ENCODE data around the gene ALG2.
"Not testable (repeated sequence)": the region's sequence is repeated elsewhere in the genome, so short reads cannot be mapped to it uniquely, and the experiment has no call there.

Gene ALG2

DNA sequence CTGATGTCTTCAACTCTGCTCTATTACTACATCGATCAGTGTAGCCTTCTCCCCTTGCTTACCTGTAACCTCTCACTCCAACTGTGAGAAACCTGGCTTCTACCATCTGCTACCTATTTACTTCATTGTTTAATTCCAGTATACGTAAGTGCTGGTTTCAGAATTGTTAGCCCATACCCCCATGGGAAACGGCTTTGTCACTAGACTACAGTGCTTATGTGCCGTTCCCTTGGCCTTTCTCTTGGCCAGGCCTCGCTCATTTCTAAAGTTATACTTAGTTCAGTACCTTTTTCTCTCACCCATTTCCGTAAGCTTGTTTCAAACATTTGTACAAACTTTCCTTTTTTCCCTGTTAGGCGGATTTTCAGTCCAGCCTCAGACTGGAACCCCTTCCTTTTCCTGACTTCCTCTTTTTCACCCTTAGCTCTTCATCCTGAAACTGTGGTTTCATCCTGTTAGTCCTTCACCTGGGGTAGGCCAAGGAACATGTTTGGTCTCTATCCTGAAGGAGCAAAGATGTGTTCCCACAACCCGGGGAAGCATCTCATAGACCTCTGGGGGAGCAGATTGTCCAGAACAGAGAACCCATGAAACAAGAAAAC lies 21.7 kb downstream of the ALG2 start:
- H3K4me3 ChIP-seq (ENCODE audit: low read length), result no peak overlapping the region
- DNase-seq (ENCODE audit: low read depth, low spot score), result no peak

DNA sequence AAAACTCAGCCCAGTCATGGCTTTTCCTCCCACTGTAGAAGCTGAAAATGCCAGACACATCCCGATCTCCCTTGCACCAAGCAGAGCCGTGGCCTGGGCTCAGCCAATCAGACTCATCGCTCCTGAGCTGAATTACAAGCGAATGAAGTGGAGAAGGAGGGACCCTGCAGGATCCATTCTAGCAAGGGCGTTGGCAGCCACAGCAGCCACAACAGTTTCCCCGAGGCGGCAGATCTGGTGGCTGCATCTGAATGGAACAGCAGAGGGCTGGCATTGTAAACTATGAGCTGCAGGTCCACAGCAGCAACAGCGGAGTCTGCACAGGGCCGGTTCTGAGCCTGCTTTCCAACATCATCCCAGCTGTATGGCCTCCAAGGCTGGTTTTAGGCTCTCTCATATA lies 23.8 kb downstream of the ALG2 start:
- H3K4me3 ChIP-seq (ENCODE audit: low read length), result no peak overlapping the region
- no peak for DNase-seq (ENCODE audit: low read depth, low spot score)

DNA sequence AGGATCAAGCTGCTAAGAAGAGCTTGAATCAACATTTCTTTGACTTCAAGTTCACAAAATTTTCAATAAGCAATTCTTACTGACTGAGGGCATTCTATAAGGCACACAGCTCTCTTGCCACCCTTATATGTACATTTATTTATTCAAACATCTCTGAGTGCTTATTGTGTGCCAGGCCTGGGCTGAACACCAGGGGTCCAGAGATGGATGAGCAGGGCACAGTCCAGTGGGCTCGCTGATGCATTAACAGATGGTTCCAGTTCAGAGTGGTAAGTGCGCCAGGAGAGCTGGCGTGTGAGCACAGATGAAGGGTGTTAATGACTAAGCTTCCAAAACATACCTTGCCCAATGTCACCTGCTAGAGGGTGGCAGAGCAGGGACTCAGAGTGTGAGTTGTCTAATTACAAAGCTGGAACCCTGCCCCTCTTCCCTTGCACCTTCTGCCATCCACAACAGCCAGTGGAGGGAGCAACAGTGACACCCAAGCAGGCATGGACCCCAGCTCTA lies 24.6 kb downstream of the ALG2 start:
- no peak overlapping the region for H3K4me3 ChIP-seq (ENCODE audit: low read length)
- no peak for DNase-seq (ENCODE audit: low read depth, low spot score)

DNA sequence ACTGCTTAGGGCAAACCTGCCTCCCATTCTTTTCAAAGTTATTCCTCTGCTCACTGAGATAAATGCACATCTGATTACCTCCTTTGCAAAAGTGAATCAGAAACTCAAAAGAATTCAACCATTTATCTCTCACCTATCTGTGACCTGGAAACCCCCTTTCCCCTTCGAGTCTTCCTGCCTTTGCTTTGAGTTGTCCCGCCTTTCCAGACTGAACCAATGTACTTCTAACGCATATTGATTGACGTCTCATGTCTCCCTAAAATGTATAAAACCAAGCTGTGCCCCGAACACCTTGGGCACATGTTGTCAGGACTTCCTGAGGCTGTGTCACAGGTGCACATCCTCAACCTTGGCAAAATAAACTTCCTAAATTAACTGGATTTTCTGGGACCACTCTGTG lies 25.3 kb downstream of the ALG2 start:
- not testable (repeated sequence) for H3K4me3 ChIP-seq (ENCODE audit: low read length); DNase-seq (ENCODE audit: low read depth, low spot score)

DNA sequence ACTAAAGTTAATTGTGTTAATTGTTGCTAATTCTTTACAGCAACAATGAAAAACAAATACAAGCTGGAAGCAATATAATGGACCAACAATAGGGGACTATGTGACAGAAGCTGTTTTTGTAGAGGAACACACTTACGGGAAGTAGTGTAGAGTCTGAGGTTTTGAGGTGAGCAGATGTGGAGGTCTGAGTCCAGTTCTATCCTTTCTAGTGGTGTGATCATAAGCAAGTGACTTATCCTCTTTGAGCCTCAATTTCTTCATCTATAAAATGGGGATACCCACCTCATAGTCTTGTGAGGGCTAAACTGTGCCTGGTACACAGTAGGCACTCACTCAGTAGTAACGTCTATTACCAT lies 28.3 kb downstream of the ALG2 start:
- peak; percentile 53 for DNase-seq (ENCODE audit: low read depth, low spot score)
- no peak overlapping the region for H3K4me3 ChIP-seq (ENCODE audit: low read length)

DNA sequence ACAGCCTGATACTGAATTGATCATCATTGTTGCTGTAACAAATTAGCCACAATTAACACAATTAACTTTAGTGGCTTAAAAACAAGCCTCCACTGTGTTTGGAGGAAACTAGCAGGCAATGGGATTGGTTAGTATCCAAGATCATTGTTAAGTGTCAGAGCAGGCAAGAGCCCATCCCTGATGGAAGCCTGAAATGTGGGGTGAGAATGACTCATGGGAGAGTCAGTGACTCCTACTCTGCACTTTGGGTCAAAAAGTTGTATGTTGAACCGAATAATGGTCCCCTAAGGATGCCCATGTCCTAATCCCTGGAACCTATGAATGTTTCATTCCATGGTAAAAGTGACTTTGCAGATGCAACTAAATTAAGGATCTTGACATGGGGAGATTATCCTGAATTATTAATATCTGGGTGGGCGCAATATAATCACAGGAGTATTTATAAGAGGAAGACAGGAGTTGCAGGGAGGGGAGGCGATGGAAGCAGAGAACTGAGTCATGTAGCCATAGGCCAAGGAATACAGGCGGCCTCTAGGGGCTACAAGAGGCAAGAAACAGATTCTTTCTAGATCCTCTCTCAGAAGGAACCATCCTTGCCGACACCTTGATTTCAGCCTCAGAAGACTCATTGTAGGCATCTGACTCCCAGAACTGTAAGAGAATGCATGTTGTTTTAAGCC lies 28.8 kb downstream of the ALG2 start:
- H3K4me3 ChIP-seq (ENCODE audit: low read length), result no peak overlapping the region
- DNase-seq (ENCODE audit: low read depth, low spot score), result no peak

DNA sequence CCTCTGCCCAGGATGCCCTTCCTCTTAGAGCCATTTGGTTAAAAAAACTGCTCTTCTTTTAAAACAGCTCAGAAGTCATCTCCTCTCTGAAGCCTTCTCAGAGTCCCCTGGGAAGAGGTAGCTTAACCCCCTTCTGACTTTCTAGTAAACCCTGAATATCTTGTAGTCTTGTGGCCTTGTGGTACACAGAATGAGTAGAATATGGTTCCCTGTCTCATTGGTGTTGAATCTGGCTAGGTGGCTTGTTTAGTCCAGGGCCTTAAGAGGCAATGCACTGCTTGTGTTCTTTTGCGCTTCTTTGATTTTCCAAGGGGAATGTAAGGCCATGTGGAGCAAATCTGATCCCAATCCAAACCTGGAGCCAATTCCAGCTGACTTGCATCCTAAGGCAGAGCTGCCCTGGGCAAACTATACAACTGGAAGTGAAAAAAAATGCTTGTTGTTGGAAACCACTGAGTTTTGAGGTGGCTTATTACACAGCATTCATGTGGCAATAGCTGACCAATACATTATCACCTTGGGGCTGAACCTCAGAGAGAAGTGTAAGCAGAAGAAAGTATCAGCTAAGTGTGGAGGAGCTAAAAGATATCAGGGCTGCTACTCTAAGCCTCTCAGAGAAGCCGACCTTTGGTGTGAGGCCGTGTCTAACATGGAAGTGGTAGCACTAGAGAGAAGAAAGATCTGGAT lies 31.0 kb downstream of the ALG2 start:
- no peak for DNase-seq (ENCODE audit: low read depth, low spot score)
- H3K4me3 ChIP-seq (ENCODE audit: low read length), result no peak overlapping the region

DNA sequence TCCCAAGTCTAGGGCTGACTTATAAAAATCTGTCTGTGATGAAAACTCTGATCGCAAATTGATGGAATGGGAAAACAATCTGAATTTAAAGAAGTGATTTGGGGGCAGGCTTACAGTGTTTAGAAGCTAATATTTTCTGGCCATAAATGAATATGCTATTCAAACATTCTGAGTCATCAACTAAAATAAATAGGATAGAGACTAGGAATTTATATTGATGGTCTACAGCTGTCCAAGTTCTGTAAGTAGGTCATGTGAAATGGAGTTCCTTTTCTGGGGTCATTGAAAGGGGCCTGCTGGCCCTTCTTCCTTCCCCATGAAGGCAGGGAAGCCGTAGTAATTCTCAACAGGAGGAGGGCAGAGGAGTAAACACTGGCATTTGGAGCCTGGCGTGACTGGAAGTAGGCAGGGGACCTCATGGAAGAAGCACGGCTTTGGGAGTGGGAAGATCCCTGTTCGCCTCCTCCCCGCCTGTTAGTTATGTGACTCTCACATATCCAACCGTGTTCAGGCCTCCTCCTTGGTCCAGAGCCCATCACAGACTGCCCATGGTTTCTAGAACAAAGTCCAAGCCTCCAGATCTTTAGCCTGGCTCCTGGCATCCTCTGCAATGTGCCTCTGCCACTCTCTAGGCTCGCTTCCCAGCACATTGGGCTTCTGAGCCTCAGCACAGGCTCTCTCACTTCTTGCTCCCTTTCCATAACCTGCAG lies 31.7 kb downstream of the ALG2 start:
- no peak overlapping the region for H3K4me3 ChIP-seq (ENCODE audit: low read length)
- DNase-seq (ENCODE audit: low read depth, low spot score), result no peak

DNA sequence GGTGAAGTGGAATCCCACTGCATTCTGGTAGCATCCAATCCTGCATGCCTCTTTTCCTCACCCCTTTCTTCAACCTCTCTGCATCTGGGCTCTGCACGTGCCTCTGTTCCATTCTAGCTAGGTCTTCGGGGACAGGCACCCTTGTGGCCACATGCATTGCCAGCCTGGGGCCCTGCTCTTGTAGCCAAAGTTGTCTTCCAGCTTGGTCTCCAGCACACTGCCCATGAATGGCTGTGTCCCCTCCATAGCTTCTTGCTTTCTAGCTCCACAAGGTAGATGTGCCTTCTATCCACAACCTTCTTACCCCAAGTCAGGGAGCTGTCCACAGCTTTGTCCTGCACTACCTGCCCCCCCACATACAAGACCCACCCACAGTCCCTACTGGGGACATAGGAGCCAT lies 32.6 kb downstream of the ALG2 start:
- DNase-seq (ENCODE audit: low read depth, low spot score), result no peak
- no peak overlapping the region for H3K4me3 ChIP-seq (ENCODE audit: low read length)

DNA sequence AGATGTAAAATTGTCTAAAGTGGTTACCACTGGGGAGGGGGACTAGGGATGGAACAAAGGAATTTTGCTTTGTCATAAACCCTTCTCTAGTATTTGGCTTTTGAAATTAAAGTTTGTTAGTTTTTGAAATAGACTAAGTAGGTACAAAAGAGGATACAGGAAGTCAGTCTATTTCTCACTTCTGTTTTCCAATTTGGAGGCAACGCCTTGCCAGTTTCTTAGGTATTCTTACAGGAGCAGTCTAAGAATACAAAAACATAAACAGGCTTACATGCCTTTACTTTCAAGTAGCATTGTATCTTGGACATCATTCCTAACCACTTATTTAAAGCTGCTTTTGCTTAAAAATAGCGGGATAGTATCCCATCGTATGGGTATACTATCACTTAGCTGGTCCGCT lies 34.4 kb downstream of the ALG2 start:
- no peak overlapping the region for H3K4me3 ChIP-seq (ENCODE audit: low read length)
- DNase-seq (ENCODE audit: low read depth, low spot score), result no peak

DNA sequence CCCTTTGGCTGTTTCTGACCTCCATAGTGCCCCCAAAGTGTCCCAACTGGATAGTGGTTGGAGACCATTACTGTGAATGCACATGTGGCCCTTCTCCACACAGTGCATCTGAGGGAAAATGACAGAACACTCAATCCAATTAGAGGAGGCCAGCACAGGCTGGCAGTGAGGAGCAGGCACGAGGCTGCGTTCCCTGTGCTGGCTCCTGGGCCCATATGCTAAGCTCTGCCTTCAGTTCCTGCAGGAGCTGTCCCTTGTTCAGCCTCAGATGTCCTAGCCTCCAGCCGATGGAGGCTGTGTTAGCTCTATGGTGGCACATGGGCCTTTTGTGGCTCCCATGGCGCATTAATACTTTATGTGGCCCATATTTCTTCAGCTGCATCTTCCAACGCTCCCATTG lies 35.8 kb downstream of the ALG2 start:
- no peak for DNase-seq (ENCODE audit: low read depth, low spot score)
- no peak overlapping the region for H3K4me3 ChIP-seq (ENCODE audit: low read length)

DNA sequence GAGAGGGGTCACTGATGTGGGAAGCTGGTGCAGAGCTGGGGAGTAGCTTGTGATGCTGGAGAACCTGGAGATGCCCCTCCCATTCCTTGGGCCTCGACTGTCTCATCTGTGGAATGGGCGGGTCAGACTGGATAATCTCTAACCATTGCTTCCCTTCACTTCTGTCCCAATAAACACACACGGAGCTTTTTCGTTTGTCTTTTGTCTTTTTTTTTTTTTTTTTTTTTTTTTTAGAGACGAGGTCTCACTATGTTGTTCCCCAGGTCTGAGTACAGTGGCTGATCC lies 36.5 kb downstream of the ALG2 start:
- H3K4me3 ChIP-seq (ENCODE audit: low read length), result no peak overlapping the region
- no peak for DNase-seq (ENCODE audit: low read depth, low spot score)

DNA sequence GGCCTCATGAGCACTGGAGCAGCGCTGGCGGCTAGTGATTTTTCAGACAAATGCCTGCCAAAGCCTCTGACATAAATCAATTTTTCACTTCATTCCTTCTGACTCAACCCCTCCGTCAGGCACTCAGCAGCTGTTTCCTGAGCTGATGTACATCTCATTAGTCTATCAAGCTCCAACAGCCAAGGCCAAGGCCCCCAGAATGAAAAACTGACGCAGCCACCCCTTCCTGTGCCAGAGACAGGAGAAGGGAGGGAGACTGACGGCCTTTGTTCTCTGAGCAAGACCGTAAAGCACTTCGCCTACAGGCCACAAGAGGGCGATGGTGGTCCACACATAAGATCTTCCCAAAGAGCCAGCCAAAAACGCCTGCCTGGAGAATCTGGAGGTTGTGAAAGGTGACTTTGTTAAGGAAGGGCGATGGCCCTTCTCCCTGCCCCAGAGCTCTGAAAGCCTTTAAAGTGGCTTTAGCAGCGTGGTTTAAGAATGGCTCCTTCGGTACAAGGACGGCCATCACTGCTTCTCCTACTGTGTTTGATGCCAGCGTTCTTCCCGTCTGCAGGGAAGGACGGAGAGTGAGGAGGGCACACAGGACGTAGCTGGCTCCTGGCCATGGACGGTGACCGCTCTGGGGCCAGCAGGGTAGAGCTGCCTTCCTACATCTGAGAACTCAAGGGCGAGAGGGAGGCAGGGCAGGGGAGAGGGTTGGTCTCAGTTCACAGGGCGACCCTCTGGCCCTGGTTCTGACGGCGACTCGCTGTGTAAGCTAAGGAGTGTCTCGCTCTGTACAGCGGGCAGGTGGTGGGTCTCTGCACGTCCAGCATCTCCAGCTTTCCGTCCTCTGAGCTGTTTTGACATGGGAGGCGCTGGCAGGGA lies 37.0 kb downstream of the ALG2 start:
- H3K4me3 ChIP-seq (ENCODE audit: low read length), result no peak overlapping the region
- DNase-seq (ENCODE audit: low read depth, low spot score), result peak; percentile 87

DNA sequence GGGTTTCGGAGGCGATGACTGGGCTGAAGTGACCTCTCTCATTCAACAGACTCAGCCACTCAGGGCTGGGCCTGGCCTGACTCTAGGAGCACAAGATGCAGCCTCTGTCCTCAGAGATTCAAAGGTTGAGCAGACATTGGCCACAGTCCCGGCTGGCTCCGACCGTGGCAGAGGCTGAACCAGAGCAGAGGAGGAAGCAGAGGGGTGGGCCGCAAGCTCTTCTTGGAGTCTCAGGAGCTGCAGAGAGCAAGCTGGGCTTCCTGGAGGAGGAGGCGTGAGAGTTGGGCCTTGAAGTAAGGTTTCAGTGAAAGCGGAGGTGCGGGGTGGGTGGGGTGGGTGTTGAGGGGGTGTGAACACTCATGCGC lies 37.6 kb downstream of the ALG2 start:
- no peak overlapping the region for H3K4me3 ChIP-seq (ENCODE audit: low read length)

DNA sequence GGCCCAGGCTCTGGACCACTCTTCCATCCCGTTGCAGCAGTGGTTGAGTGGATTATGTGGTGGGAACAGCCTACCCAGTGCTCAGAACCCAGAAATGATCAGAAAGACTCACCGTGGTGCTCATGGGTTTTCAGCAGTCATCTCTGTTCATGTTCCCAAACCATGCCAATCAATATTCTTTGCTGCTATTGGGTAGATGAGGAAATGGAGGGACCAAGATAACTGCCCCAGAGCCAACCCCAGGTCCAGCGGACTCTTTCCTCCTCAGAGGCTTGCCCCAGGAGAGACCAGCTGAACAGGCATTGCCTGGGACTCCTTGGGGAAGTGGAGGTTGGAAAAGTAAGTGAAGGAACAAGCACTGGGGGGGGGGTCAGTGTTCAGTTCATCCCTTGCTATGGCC lies 38.1 kb downstream of the ALG2 start:
- no peak for DNase-seq (ENCODE audit: low read depth, low spot score)
- no peak overlapping the region for H3K4me3 ChIP-seq (ENCODE audit: low read length)

More for the DNA sequence above, 37.6 kb downstream of the ALG2 start:
- no peak for DNase-seq (ENCODE audit: low read depth, low spot score)

DNA sequence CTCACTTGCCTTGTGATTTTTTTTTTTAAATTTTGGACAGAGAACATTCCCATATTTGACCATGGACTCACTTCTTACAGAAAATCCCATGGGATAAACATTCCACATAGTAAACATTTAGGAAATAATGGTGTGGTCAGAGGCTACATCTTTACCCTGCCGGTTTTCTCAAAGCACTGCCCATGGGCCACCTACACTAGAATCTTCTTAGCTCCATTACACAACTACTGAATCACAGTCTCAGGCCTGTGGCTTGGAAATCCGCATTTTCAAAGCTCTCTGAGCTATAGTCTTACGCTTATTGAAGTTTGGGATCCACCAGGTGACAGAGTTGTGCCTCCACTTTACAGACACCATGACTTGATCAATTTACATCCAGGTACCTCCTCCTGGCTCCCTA lies 39.4 kb downstream of the ALG2 start:
- no peak overlapping the region for H3K4me3 ChIP-seq (ENCODE audit: low read length)
- no peak for DNase-seq (ENCODE audit: low read depth, low spot score)

DNA sequence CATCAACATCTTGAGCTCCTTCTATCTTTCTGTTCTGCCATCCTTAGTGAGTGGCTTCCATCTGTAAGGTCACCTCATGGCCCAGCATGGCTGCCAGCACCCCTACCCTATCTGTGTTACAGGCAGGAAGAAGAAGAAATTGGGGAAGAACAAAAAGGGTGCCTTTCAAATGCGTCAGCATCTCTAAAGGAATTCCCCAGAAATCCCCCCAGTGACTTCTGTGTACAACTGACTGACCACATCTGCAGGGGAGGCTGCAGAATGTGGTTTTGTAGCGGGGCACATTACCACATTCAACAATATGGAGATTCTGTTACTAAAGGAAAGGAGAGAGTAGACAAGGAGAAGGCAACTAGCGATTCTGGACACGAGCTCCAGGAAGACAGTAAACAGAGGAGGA lies 40.1 kb downstream of the ALG2 start:
- no peak for DNase-seq (ENCODE audit: low read depth, low spot score)
- no peak overlapping the region for H3K4me3 ChIP-seq (ENCODE audit: low read length)

DNA sequence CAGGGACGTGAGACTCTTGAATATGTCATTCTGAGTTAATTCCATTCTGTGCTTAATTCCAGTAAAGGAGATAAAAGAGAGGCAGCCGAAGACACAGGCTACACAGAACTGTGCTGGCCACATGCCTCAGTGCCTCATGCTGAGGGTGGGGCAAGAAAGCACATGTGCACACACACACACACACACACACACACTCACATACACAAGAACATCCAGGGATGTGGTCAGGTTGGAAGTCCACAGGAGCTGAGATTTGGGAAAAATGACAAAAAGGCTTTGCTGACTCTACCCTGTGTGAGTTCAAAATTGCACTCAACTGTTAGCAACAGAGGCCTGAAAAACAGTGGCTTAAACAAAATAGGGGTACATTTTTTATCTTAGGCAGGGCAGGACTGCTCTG lies 40.5 kb downstream of the ALG2 start:
- H3K4me3 ChIP-seq (ENCODE audit: low read length), result no peak overlapping the region
- no peak for DNase-seq (ENCODE audit: low read depth, low spot score)

DNA sequence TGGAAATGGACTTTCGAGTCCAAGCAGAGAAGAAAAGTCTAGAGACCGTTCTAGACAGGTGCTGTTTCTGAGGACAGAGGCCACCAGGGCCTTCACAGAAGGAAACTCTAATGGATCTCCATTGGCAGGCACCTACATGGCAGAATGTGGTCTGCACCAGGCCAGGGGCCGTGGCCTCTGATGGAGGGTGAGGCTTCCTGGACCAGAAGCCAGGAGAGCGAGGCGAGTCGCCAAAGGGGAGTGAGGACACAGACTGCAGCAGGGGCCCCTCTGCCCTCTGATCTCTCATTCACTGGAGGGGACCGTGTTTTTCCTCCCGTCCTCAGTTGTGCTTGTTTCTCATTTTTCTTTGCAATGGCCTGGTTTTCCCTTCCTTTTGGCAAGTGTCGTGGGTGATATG lies 41.1 kb downstream of the ALG2 start:
- no peak for DNase-seq (ENCODE audit: low read depth, low spot score)
- no peak overlapping the region for H3K4me3 ChIP-seq (ENCODE audit: low read length)

All from Jurkat, Clone E6-1 (cell line).